ENCODE data around the gene RASAL1. TPM values are rescaled to one million over a fixed set of nuclear protein-coding genes. Genes with fewer than 3 reads are reported as not detected.

RASAL1 gene
- total RNA-seq, 4 donors from 2014 or later: 1.7 TPM; not detected in 3

DNA sequence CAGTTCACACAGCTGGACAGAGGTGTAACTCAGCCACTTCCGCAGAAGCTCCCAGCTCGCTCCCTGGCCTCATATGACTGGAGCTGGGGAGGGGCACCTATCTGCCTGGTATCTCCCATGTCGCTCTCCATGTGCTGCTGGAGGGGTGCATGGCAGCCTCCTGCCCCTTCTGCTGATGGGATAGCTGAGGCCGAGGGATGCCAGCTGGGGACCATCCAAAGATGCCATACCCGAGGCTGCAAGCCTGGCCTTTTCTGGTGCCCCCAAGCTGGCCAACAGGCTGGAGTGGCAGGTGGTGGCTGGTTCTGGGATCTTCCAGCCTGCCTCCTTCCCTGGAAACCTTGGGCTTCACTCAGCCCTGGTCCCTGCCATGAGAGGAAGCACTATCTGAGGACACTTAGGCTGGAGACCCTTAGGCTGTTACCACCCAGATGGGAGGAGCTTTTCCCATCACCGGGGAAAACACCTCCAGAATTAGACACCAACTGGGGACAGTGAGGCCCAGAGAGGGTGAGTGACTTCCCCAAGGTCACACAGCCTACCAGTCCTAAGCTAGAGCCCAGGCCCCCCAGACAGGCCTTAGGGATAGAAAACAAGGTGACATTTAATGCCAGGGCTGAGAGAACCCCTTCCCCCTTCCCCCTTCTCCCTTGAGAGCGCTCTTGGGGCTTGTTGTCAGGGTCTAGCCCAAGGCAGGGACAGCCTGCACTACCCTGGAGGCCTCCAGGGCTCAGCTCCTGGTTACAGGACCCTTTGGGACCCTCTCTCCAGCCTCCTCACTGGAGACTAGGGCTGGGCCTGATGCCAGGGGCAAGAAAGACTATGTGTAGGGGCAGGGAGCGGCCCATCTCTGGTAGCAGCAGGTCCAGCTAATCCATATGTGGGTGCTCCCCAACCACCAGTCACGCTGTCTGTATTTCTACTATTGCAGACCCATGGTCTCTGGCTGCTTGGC is 71.9 kb downstream of the RASAL1 start:
- TF ChIP-seq, protein P1, sequence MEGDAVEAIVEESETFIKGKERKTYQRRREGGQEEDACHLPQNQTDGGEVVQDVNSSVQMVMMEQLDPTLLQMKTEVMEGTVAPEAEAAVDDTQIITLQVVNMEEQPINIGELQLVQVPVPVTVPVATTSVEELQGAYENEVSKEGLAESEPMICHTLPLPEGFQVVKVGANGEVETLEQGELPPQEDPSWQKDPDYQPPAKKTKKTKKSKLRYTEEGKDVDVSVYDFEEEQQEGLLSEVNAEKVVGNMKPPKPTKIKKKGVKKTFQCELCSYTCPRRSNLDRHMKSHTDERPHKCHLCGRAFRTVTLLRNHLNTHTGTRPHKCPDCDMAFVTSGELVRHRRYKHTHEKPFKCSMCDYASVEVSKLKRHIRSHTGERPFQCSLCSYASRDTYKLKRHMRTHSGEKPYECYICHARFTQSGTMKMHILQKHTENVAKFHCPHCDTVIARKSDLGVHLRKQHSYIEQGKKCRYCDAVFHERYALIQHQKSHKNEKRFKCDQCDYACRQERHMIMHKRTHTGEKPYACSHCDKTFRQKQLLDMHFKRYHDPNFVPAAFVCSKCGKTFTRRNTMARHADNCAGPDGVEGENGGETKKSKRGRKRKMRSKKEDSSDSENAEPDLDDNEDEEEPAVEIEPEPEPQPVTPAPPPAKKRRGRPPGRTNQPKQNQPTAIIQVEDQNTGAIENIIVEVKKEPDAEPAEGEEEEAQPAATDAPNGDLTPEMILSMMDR (IDR thresholded peaks at IDR 0.05): no peak
- TF ChIP-seq POLR2AphosphoS5 (IDR thresholded peaks at IDR 0.05) (no peak), EP300 (IDR thresholded peaks at IDR 0.05) (no peak), POLR2A (IDR thresholded peaks at IDR 0.05) (no peak)
- Histone ChIP-seq H3K36me3 (no peaks in the 10 kb centered on the region), H3K4me3 (no peak overlapping the region), H3K9me3 (no peaks in the 10 kb centered on the region), H3K4me1 (no peaks in the 10 kb centered on the region), H3K27ac (no peak overlapping the region), H3K27me3 (peaks cover 79% of the 10 kb centered on the region)
- no peak for ATAC-seq
- 80% methylated on average over 1 of the region's 9 CpGs; no CpG with 5 or more reads in 1 of the 2 donors for WGBS, 2 donors (ENCODE audit: low coverage in 1 of 2)

DNA sequence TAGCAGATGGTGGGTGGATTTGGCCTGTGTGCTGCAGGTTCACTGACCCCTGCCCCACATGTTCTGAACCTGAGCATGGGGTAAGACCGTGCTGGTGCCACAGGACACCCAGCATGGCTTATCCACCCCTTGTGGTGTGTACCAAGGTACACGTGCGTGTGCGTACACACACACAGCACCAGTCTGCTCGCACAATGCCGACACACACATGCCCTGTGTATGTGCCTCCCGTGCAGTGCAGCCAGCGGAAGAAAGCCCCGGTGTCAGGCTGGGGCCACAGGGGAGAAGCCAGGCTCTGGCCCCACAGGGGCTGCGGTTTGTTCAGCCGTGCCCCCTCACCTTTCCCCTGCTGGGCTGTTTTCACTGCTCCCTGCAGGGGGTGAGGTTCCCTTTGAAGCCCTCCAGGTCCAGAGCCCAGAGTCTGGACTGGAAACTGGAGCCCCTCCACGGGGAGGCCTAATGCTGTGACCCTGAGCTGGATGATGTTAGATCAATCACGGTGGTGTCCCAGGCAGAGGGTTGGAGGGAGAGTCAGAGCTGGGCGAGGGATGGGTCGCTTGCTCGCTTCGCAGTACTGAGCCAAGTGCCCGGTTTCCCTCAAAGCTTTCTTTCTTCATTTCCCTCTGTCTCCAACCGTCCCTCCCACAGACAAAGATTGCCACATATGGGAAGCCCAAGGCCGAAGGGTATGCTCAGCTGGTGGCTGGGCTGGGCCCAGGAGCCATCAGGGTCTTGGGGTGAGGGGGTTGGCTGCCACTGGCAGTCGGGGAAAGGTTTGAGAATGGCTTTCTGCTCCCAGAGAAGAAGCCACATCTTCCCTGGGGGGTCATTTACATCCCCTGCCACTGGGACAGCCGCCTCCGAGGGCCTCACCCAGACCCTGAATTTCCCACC is 72.8 kb downstream of the RASAL1 start:
- no peak for ATAC-seq
- TF ChIP-seq POLR2AphosphoS5 (IDR thresholded peaks at IDR 0.05): no peak
- no peak for TF ChIP-seq EP300 (IDR thresholded peaks at IDR 0.05)
- TF ChIP-seq POLR2A (IDR thresholded peaks at IDR 0.05): no peak
- TF ChIP-seq, protein P1 (IDR thresholded peaks at IDR 0.05): no peak
- Histone ChIP-seq H3K9me3 (no peaks in the 10 kb centered on the region), H3K27me3 (peaks cover 88% of the 10 kb centered on the region), H3K27ac (no peak overlapping the region), H3K4me1 (no peaks in the 10 kb centered on the region), H3K4me3 (no peak overlapping the region), H3K36me3 (no peaks in the 10 kb centered on the region)
- 63 to 68% methylated on average over 11 of the region's 23 CpGs for WGBS, 2 donors (ENCODE audit: low coverage in 1 of 2)

DNA sequence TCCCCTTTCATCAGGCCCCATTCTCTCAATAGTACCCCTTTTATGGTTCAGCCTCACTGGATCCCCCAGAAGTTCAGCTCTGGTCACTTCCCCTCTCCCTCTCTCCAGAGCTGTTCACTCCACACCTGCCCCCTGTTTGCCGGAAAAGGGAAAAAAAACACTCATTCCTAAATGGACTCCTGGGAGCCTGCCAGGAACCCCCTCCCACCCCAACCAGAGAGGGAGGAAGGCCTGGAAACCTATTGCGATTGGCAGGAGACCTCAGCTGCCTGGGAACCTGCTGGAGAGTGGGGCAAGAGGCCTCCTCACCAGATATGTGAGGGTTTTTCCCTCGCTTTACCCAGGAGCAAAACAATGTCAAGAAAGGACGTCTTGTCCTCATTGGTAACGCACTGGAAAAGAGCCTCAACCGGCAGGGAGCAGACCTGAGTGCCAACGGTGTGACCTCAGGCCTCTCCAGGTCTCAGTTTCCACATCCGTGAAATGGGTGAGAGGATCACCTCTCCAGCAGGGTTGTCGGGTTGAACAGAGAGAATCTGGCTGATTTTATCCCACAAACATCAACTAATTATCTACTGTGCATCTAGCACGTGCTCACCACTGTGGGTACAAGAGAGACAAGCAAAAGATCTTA is 74.4 kb downstream of the RASAL1 start:
- Histone ChIP-seq H3K9me3 (no peaks in the 10 kb centered on the region), H3K36me3 (no peaks in the 10 kb centered on the region), H3K4me1 (peaks cover 0 to 13% (median 10%) of the 10 kb centered on the region in 3 donors), H3K27ac (no peak overlapping the region), H3K27me3 (peaks cover 96% of the 10 kb centered on the region), H3K4me3 (no peak overlapping the region)
- 65 to 71% methylated on average over 3 to 6 of the region's 10 CpGs for WGBS, 2 donors (ENCODE audit: low coverage in 1 of 2)
- no peak for TF ChIP-seq EP300 (IDR thresholded peaks at IDR 0.05)
- TF ChIP-seq POLR2A (IDR thresholded peaks at IDR 0.05): no peak
- no peak for TF ChIP-seq POLR2AphosphoS5 (IDR thresholded peaks at IDR 0.05)
- ATAC-seq: no peak

DNA sequence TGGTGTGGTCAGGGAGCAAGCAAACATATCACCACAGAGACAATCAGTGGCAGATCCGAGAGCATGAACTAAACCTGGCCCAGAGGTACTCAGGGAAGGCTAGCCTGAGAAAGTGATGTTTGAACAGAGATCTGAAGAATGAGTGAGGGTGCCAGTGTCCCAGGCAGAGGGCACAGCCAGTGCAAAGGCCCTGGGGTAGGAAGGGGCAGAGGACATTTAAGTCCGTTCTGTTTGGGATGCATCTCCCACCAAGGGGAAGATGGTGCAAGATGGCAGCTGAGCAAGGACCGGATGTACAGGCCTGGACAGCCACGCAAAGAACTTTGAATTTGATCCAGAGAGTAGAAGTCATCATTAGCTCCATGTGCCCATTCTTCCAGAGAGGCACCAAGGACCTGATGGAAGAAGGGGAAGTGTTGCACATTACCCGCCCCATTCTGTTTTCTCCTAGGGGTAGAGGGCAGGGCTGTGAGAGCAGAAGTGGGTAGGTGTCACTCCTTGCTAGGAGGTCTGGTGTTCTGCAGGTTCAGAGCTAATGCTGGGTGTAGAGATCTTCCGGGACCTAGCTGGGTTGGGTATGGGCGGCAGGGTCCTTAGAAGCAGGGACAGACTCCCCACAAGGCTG is 75.1 kb downstream of the RASAL1 start:
- TF ChIP-seq EP300 (IDR thresholded peaks at IDR 0.05) (no peak), POLR2AphosphoS5 (IDR thresholded peaks at IDR 0.05) (no peak), POLR2A (IDR thresholded peaks at IDR 0.05) (no peak)
- TF ChIP-seq, protein P1 (IDR thresholded peaks at IDR 0.05): no peak
- peaks cover 96% of the 10 kb centered on the region for H3K27me3 ChIP-seq
- H3K36me3 ChIP-seq: no peaks in the 10 kb centered on the region
- no peaks in the 10 kb centered on the region for H3K9me3 ChIP-seq
- H3K4me1 ChIP-seq: peaks cover 0 to 13% (median 10%) of the 10 kb centered on the region in 3 donors
- H3K4me3 ChIP-seq: no peak overlapping the region
- no peak overlapping the region for H3K27ac ChIP-seq
- 62 to 83% methylated on average over 2 to 3 of the region's 7 CpGs for WGBS, 2 donors (ENCODE audit: low coverage in 1 of 2)
- ATAC-seq: no peak
